ENCODE results near the gene BNC2. TPM values are rescaled to one million over a fixed set of nuclear protein-coding genes. Genes with fewer than 3 reads are reported as not detected.

BNC2 gene
- total RNA-seq, 1 experiment from 2014 or later = 43.6 TPM

DNA sequence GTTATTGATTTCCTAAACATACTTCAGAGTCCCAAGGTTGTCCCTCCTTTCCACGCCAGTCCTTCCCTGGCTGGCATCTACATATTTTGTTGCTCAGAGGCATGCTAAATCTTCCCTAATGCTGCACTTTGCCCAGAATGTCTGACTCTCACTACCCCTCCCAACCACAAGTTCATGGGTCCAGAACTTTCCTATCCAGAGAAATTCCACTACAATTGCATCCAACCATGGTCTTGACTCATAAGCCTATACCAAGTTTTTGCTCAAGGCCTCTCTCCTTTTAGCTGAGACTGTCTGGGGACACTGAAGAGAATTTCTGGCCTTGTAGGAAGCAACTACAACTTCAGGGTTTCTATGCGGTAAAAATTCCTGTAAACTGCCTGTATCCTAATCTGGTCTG lies 206.3 kb downstream of the BNC2 start:
- no peaks in the 10 kb centered on the region for H4K20me1 ChIP-seq (ENCODE audit: control insufficient read depth, insufficient read depth, insufficient read length)
- DNase-seq = no peak

More for the DNA sequence above, 206.3 kb downstream of the BNC2 start:
- Histone ChIP-seq H4K5ac (ENCODE audit: insufficient read length, low read depth, low read length) (no peak overlapping the region), H2AK5ac (ENCODE audit: insufficient read length, low read length) (no peak overlapping the region), H3K18ac (ENCODE audit: insufficient read length, low read depth, low read length) (no peak overlapping the region), H3K56ac (ENCODE audit: insufficient read length, low read depth, low read length) (no peak overlapping the region), H3T11ph (ENCODE audit: low read length) (no peak overlapping the region), H2AFZ (ENCODE audit: low read length) (no peak overlapping the region), H3K9me3 (ENCODE audit: control insufficient read depth, low read depth, low read length) (no peaks in the 10 kb centered on the region), H3K4ac (ENCODE audit: low read depth, low read length) (no peak overlapping the region), H3K79me2 (ENCODE audit: insufficient read depth, low read length) (no peaks in the 10 kb centered on the region), H2BK5ac (ENCODE audit: insufficient read length, low read length) (no peak overlapping the region), H3K27me3 (ENCODE audit: insufficient read depth, low read length) (no peaks in the 10 kb centered on the region), H3K27ac (ENCODE audit: insufficient read length, low read depth, low read length) (no peak overlapping the region), H2BK12ac (ENCODE audit: insufficient read length, low read depth, low read length) (no peak overlapping the region), H2BK20ac (ENCODE audit: low read depth, low read length, poor library complexity, severe bottlenecking) (no peak overlapping the region), H3K14ac (ENCODE audit: insufficient read depth, low read length) (no peak overlapping the region), H3K23me2 (ENCODE audit: insufficient read length, low read depth, low read length, poor library complexity, severe bottlenecking) (no peaks in the 10 kb centered on the region), H3K4me1 (ENCODE audit: insufficient read depth, low read length) (no peaks in the 10 kb centered on the region), H3K79me1 (ENCODE audit: insufficient read depth, low read depth, low read length, poor library complexity, severe bottlenecking) (no peaks in the 10 kb centered on the region), H3K23ac (ENCODE audit: insufficient read length, low read depth, low read length) (no peak overlapping the region), H4K91ac (ENCODE audit: insufficient read length, low read depth, low read length) (no peak overlapping the region), H3K4me2 (ENCODE audit: insufficient read depth, insufficient read length, low read length) (no peak overlapping the region), H3K9ac (ENCODE audit: extremely low read depth, insufficient read length, low read length) (no peak overlapping the region), H4K8ac (replicated peaks; ENCODE audit: insufficient read length, low read depth, low read length) (no peak overlapping the region), H2BK15ac (ENCODE audit: low read depth, low read length) (no peak overlapping the region), H2BK120ac (ENCODE audit: low read depth, low read length, poor library complexity, severe bottlenecking) (no peak overlapping the region)
- whole genome bisulfite sequencing (ENCODE audit: extremely low coverage, insufficient read length, low lambda C conversion rate) = no CpG with 5 or more reads among the region's 2 CpGs
- TF ChIP-seq, protein P1, sequence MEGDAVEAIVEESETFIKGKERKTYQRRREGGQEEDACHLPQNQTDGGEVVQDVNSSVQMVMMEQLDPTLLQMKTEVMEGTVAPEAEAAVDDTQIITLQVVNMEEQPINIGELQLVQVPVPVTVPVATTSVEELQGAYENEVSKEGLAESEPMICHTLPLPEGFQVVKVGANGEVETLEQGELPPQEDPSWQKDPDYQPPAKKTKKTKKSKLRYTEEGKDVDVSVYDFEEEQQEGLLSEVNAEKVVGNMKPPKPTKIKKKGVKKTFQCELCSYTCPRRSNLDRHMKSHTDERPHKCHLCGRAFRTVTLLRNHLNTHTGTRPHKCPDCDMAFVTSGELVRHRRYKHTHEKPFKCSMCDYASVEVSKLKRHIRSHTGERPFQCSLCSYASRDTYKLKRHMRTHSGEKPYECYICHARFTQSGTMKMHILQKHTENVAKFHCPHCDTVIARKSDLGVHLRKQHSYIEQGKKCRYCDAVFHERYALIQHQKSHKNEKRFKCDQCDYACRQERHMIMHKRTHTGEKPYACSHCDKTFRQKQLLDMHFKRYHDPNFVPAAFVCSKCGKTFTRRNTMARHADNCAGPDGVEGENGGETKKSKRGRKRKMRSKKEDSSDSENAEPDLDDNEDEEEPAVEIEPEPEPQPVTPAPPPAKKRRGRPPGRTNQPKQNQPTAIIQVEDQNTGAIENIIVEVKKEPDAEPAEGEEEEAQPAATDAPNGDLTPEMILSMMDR (conservative IDR thresholded peaks at IDR 0.05) = no peak
- Mint-ChIP-seq H3K4me3 (no peak overlapping the region), H3K36me3 (ENCODE audit: insufficient read depth in 1 of 3, low read depth in 3 of 3) (no peaks in the 10 kb centered on the region; a peak in 1 of 7 replicates), H3K9me3 (no peaks in the 10 kb centered on the region), H3K27me3 (ENCODE audit: low read depth) (no peaks in the 10 kb centered on the region), H3K27ac (peak overlapping the region; percentile 4 to 18 (median 9); a peak in 2 of 7 replicates), H3K4me1 (peaks cover 6 to 26% of the 10 kb centered on the region in 2 experiments)

Measured in H9 (cell line).